ENCODE results near the gene PRSS16.

DNA sequence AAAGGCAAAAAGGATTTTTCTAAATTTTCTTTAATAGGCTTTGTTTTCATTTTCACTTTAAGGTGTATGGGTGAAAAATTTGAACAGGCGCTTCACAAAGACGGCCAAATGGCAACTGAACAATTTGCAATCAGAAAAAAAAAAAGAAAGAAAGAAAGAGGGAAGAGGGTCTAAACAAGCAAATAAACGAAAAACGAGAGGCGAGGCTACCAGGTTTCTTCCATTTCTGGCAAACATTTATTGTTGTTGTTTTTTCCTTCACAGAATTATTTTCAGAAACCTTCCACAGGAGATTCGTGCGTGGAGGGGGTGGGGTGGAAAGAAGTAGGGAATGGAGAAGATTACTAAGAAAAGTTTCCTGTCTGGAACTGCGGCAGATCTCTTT, 40.2 kb downstream of the PRSS16 start:
- TF ChIP-seq ZNF274 (IDR thresholded peaks at IDR 0.05; ENCODE audit: low read depth, low read length) (no peak), YY1 (IDR thresholded peaks at IDR 0.05; ENCODE audit: insufficient read depth, insufficient read length) (no peak)

All from NT2/D1 (cell line).